ENCODE results near the gene AMACR.

DNA sequence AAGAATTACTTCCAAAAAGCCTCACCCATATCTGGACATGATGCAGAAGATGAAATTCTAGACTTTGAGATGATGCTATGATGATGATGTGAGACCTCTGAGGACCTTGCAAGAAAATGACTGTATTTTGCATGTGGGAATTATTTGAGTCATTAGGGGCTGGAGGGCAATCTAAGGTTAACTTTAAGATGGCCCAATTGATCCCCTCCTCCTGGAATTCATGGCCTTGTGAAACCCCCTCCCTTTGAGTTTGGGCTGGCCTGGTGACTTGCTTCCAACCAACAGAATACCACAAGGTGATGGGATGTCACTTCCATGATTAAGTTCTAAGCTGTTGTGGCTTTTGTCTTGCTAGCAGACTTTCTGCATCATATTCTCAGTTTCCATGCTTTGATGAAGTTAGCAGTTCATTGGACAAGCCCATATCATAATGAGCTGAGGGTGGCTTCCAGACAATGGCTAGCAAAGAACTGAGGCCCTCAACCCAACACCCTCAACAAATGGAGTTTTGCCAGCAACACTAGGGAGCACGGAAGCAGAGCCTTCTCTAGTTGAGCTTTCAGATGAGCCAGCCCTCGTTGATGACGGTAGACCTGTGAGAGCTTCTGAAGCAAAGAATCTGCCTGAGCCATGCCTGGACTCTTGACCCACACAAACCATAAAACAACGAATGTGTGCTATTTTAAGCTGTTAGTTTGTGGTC is 7.4 kb upstream of the AMACR start:
- TF ChIP-seq GATA2 (IDR thresholded peaks at IDR 0.05; ENCODE audit: low read depth, low read length) = no peak
- no peak for TF ChIP-seq GATA3 (IDR thresholded peaks at IDR 0.05; ENCODE audit: low read depth, low read length)

Data from SH-SY5Y (cell line).